ENCODE measurements around the gene TMEM89.

The TMEM89 gene

GRCh38 chr3:48633743-48634142 lies 12.2 kb upstream of the TMEM89 start:
- no peaks in the 10 kb centered on the region for H3K9me3 Mint-ChIP-seq
- no peak for ATAC-seq
- H3K27me3 Mint-ChIP-seq, result no peaks in the 10 kb centered on the region
- DNase-seq, result no peak
- H3K27ac Mint-ChIP-seq, result no peak overlapping the region
- no peak overlapping the region for H3K4me3 Mint-ChIP-seq
- peaks cover 21% of the 10 kb centered on the region for H3K4me1 Mint-ChIP-seq
- peaks cover 5% of the 10 kb centered on the region for H3K36me3 Mint-ChIP-seq (ENCODE audit: low read depth)

- Mint-ChIP-seq H3K27me3 (no peaks in the 10 kb centered on the region), H3K9me3 (no peaks in the 10 kb centered on the region), H3K27ac (no peak overlapping the region), H3K4me3 (no peak overlapping the region), H3K4me1 (peaks cover 21% of the 10 kb centered on the region), H3K36me3 (ENCODE audit: low read depth) (peaks cover 6% of the 10 kb centered on the region)
- ATAC-seq, result no peak
- DNase-seq, result no peak
These were observed 11.7 kb upstream of the TMEM89 start for GRCh38 chr3:48633256-48633655.

- peaks cover 16% of the 10 kb centered on the region for H3K4me1 Mint-ChIP-seq
- ATAC-seq (no peak), DNase-seq (no peak)
- no peaks in the 10 kb centered on the region for H3K9me3 Mint-ChIP-seq
- no peaks in the 10 kb centered on the region for H3K27me3 Mint-ChIP-seq
- H3K36me3 Mint-ChIP-seq (ENCODE audit: low read depth), result peaks cover 10% of the 10 kb centered on the region
- no peak overlapping the region for H3K27ac Mint-ChIP-seq
- H3K4me3 Mint-ChIP-seq, result no peak overlapping the region
These were observed 10.2 kb upstream of the TMEM89 start for GRCh38 chr3:48631516-48632448.

- DNase-seq (no peak), ATAC-seq (no peak)
- Mint-ChIP-seq H3K4me3 (no peak overlapping the region), H3K27me3 (no peaks in the 10 kb centered on the region), H3K4me1 (peaks cover 8% of the 10 kb centered on the region), H3K9me3 (no peaks in the 10 kb centered on the region), H3K36me3 (ENCODE audit: low read depth) (peaks cover 13% of the 10 kb centered on the region), H3K27ac (no peak overlapping the region)
These were observed 9.3 kb upstream of the TMEM89 start for GRCh38 chr3:48630833-48631232.

- no peak overlapping the region for H3K27ac Mint-ChIP-seq
- H3K36me3 Mint-ChIP-seq (ENCODE audit: low read depth), result peaks cover 13% of the 10 kb centered on the region
- H3K4me3 Mint-ChIP-seq, result no peak overlapping the region
- H3K4me1 Mint-ChIP-seq, result peaks cover 7% of the 10 kb centered on the region
- no peaks in the 10 kb centered on the region for H3K27me3 Mint-ChIP-seq
- DNase-seq (no peak), ATAC-seq (no peak)
- no peaks in the 10 kb centered on the region for H3K9me3 Mint-ChIP-seq
These were observed 8.8 kb upstream of the TMEM89 start for GRCh38 chr3:48630407-48630806.

- Mint-ChIP-seq H3K4me3 (no peak overlapping the region), H3K27ac (no peak overlapping the region)
- no peak for DNase-seq
These were observed 8.3 kb upstream of the TMEM89 start for GRCh38 chr3:48629894-48630293.

GRCh38 chr3:48628277-48629017 lies 6.9 kb upstream of the TMEM89 start:
- Mint-ChIP-seq H3K4me1 (no peaks in the 10 kb centered on the region), H3K36me3 (ENCODE audit: low read depth) (peaks cover 13% of the 10 kb centered on the region), H3K27me3 (no peaks in the 10 kb centered on the region), H3K9me3 (no peaks in the 10 kb centered on the region), H3K4me3 (no peak overlapping the region), H3K27ac (no peak overlapping the region)
- no peak for ATAC-seq
- DNase-seq, result no peak

More at GRCh38 chr3:48629894-48630293, 8.3 kb upstream of the TMEM89 start:
- no peaks in the 10 kb centered on the region for H3K9me3 Mint-ChIP-seq
- no peak for ATAC-seq
- peaks cover 7% of the 10 kb centered on the region for H3K4me1 Mint-ChIP-seq
- H3K36me3 Mint-ChIP-seq (ENCODE audit: low read depth), result peaks cover 13% of the 10 kb centered on the region
- no peaks in the 10 kb centered on the region for H3K27me3 Mint-ChIP-seq

- Mint-ChIP-seq H3K36me3 (ENCODE audit: low read depth) (peaks cover 10% of the 10 kb centered on the region), H3K27ac (no peak overlapping the region), H3K27me3 (no peaks in the 10 kb centered on the region)
These were observed 4.0 kb upstream of the TMEM89 start for GRCh38 chr3:48625600-48625999.

GRCh38 chr3:48624767-48625166 lies 3.2 kb upstream of the TMEM89 start:
- H3K4me3 Mint-ChIP-seq, result no peak overlapping the region
- H3K27me3 Mint-ChIP-seq, result no peaks in the 10 kb centered on the region
- peaks cover 11% of the 10 kb centered on the region for H3K36me3 Mint-ChIP-seq (ENCODE audit: low read depth)
- DNase-seq (no peak), ATAC-seq (no peak)
- no peak overlapping the region for H3K27ac Mint-ChIP-seq
- no peaks in the 10 kb centered on the region for H3K4me1 Mint-ChIP-seq
- no peaks in the 10 kb centered on the region for H3K9me3 Mint-ChIP-seq

More at GRCh38 chr3:48625600-48625999, 4.0 kb upstream of the TMEM89 start:
- H3K4me3 Mint-ChIP-seq, result no peak overlapping the region
- no peaks in the 10 kb centered on the region for H3K4me1 Mint-ChIP-seq
- no peaks in the 10 kb centered on the region for H3K9me3 Mint-ChIP-seq
- DNase-seq, result no peak
- peak; percentile 6 for ATAC-seq

GRCh38 chr3:48623851-48624547 lies 2.4 kb upstream of the TMEM89 start:
- no peaks in the 10 kb centered on the region for H3K27me3 Mint-ChIP-seq
- ATAC-seq (no peak), DNase-seq (no peak)
- H3K4me1 Mint-ChIP-seq, result no peaks in the 10 kb centered on the region
- no peak overlapping the region for H3K4me3 Mint-ChIP-seq
- peaks cover 11% of the 10 kb centered on the region for H3K36me3 Mint-ChIP-seq (ENCODE audit: low read depth)
- H3K27ac Mint-ChIP-seq, result no peak overlapping the region
- peaks cover 2% of the 10 kb centered on the region for H3K9me3 Mint-ChIP-seq

- DNase-seq (no peak), ATAC-seq (no peak)
- no peak overlapping the region for H3K4me3 Mint-ChIP-seq
- H3K9me3 Mint-ChIP-seq, result peaks cover 23% of the 10 kb centered on the region
- no peak overlapping the region for H3K27ac Mint-ChIP-seq
- no peaks in the 10 kb centered on the region for H3K27me3 Mint-ChIP-seq
- peaks cover 17% of the 10 kb centered on the region for H3K36me3 Mint-ChIP-seq (ENCODE audit: low read depth)
- peaks cover 9% of the 10 kb centered on the region for H3K4me1 Mint-ChIP-seq
These were observed 1.7 kb downstream of the TMEM89 start for GRCh38 chr3:48619541-48620524.

GRCh38 chr3:48617559-48617958 lies 4.0 kb downstream of the TMEM89 start:
- H3K4me1 Mint-ChIP-seq, result peaks cover 17% of the 10 kb centered on the region
- no peak overlapping the region for H3K27ac Mint-ChIP-seq
- H3K9me3 Mint-ChIP-seq, result peaks cover 23% of the 10 kb centered on the region
- DNase-seq (no peak), ATAC-seq (no peak)
- H3K4me3 Mint-ChIP-seq, result no peak overlapping the region
- no peaks in the 10 kb centered on the region for H3K27me3 Mint-ChIP-seq
- peaks cover 17% of the 10 kb centered on the region for H3K36me3 Mint-ChIP-seq (ENCODE audit: low read depth)

GRCh38 chr3:48614044-48614443 lies 7.5 kb downstream of the TMEM89 start:
- peak overlapping the region; percentile 87 for H3K27ac Mint-ChIP-seq
- H3K36me3 Mint-ChIP-seq (ENCODE audit: low read depth), result peaks cover 14% of the 10 kb centered on the region
- no peaks in the 10 kb centered on the region for H3K27me3 Mint-ChIP-seq
- peaks cover 23% of the 10 kb centered on the region for H3K4me1 Mint-ChIP-seq
- peak; percentile 68 for ATAC-seq
- no peak for DNase-seq
- peak overlapping the region; percentile 4 for H3K4me3 Mint-ChIP-seq
- H3K9me3 Mint-ChIP-seq, result peaks cover 21% of the 10 kb centered on the region
